Vagina (tissue), 2 donors: ENCODE data around the gene UPK1A. TPM values are rescaled to one million over a fixed set of nuclear protein-coding genes. Genes with fewer than 3 reads are reported as not detected.
"Not testable (repeated sequence)": the region's sequence is repeated elsewhere in the genome, so short reads cannot be mapped to it uniquely, and the experiment has no call there.

Experiments
- DNase-seq, 2 donors: peaks; one replicate each; pipeline ENCODE4 v3.0.0-alpha.2; 2017; ENCODE audit errors: extremely low spot score in 2 of 2
- H3K27ac ChIP-seq: fragments of 200-600 bp; sonication (generic); one replicate; pipeline ENCODE4 v1.5.1; 2019
- H3K27me3 ChIP-seq: fragments of 200-600 bp; sonication (generic); one replicate; pipeline ENCODE4 v1.5.1; 2019
- H3K36me3 ChIP-seq, 2 donors: fragments of 200-600 bp; sonication (generic); one replicate each; pipeline ENCODE4 v1.5.1; 2017 to 2019
- H3K4me1 ChIP-seq: fragments of 200-600 bp; sonication (generic); one replicate; pipeline ENCODE4 v1.5.1; 2019
- H3K4me3 ChIP-seq, 2 donors: fragments of 200-600 bp; sonication (generic); 1 replicate in 1 of 2; 2 replicates in 1 of 2; pipeline ENCODE4 v1.5.1; 2016 to 2019
- H3K9me3 ChIP-seq: fragments of 200-600 bp; sonication (generic); one replicate; pipeline ENCODE4 v1.5.1; 2019
- POLR2A ChIP-seq, 2 donors: fragments of 450-650 bp; IDR thresholded peaks; one replicate each; pipeline ENCODE4 v1.6.1; 2017; ENCODE audit warnings: antibody characterized with exemption in 2 of 2, mild to moderate bottlenecking in 2 of 2, moderate library complexity in 2 of 2
- POLR2AphosphoS5 ChIP-seq, 2 donors: sonication (generic); formaldehyde crosslinking; IDR thresholded peaks; one replicate each; pipeline ENCODE4 v1.9.0; 2017; ENCODE audit warnings: antibody characterized with exemption in 2 of 2, mild to moderate bottlenecking in 2 of 2, low read depth in 1 of 2; ENCODE audit not compliant: insufficient read depth in 1 of 2
- intact Hi-C: fragments of 100-400 bp; cut with DNase I; formaldehyde crosslinking; loops from one replicate; pipeline ENCODE4 v1.15.1; 2023
- total RNA-seq: library from RNA; depleted of rRNA; stranded (reverse); fragments of >200 nt; gene quantifications from one replicate; pipeline ENCODE4 v1.2.3, GENCODE V29; 2016
- TF ChIP-seq, protein P1 (sequence below), 3 experiments: fragments of 450-650 bp in 2 of 3; fragments of 200-600 bp in 1 of 3; sonication (generic) in 1 of 3; IDR thresholded peaks; one replicate each; pipeline ENCODE4 v1.5.1; 2017 to 2019; ENCODE audit warnings: antibody characterized with exemption in 3 of 3, mild to moderate bottlenecking in 2 of 3, moderate library complexity in 2 of 3

Gene UPK1A
- total RNA-seq, 1 donor from 2014 or later: 9.1 TPM

DNA sequence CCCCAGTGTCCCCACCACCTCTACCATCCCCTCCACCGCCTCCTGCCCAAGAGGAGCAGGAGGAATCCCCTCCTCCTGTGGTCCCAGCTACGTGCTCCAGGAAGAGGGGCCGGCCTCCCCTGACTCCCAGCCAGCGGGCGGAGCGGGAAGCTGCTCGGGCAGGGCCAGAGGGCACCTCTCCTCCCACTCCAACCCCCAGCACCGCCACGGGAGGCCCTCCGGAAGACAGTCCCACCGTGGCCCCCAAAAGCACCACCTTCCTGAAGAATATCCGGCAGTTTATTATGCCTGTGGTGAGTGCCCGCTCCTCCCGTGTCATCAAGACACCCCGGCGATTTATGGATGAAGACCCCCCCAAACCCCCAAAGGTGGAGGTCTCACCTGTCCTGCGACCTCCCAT lies 54.3 kb downstream of the UPK1A start:
- no peak for DNase-seq
- peaks cover 24% of the 10 kb centered on the region for H3K4me1 ChIP-seq
- H3K9me3 ChIP-seq: no peaks in the 10 kb centered on the region
- no peak overlapping the region for H3K27ac ChIP-seq
- H3K27me3 ChIP-seq: no peaks in the 10 kb centered on the region
- intact Hi-C loops: no loop called here
- H3K4me3 ChIP-seq: no peak overlapping the region
- TF ChIP-seq POLR2AphosphoS5 (IDR thresholded peaks at IDR 0.05; ENCODE audit: insufficient read depth in 1 of 2, low read depth in 1 of 2) (no peak), POLR2A (IDR thresholded peaks at IDR 0.05) (no peak)
- TF ChIP-seq, protein P1, sequence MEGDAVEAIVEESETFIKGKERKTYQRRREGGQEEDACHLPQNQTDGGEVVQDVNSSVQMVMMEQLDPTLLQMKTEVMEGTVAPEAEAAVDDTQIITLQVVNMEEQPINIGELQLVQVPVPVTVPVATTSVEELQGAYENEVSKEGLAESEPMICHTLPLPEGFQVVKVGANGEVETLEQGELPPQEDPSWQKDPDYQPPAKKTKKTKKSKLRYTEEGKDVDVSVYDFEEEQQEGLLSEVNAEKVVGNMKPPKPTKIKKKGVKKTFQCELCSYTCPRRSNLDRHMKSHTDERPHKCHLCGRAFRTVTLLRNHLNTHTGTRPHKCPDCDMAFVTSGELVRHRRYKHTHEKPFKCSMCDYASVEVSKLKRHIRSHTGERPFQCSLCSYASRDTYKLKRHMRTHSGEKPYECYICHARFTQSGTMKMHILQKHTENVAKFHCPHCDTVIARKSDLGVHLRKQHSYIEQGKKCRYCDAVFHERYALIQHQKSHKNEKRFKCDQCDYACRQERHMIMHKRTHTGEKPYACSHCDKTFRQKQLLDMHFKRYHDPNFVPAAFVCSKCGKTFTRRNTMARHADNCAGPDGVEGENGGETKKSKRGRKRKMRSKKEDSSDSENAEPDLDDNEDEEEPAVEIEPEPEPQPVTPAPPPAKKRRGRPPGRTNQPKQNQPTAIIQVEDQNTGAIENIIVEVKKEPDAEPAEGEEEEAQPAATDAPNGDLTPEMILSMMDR (IDR thresholded peaks at IDR 0.05): no peak
- H3K36me3 ChIP-seq: peaks cover 3 to 56% of the 10 kb centered on the region in 2 donors

DNA sequence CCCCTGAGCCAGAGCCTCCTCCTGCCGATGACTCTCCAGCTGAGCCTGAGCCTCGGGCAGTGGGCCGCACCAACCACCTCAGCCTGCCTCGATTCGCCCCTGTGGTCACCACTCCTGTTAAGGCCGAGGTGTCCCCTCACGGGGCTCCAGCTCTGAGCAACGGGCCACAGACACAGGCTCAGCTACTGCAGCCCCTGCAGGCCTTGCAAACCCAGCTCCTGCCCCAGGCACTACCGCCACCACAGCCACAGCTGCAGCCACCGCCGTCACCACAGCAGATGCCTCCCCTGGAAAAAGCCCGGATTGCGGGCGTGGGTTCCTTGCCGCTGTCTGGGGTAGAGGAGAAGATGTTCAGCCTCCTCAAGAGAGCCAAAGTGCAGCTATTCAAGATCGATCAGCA lies 55.1 kb downstream of the UPK1A start:
- Histone ChIP-seq H3K4me1 (peaks cover 17% of the 10 kb centered on the region), H3K27ac (no peak overlapping the region), H3K36me3 (peaks cover 3 to 64% of the 10 kb centered on the region in 2 donors), H3K9me3 (no peaks in the 10 kb centered on the region), H3K4me3 (no peak overlapping the region), H3K27me3 (no peaks in the 10 kb centered on the region)
- no peak for TF ChIP-seq POLR2AphosphoS5 (IDR thresholded peaks at IDR 0.05; ENCODE audit: insufficient read depth in 1 of 2, low read depth in 1 of 2)
- no peak for TF ChIP-seq POLR2A (IDR thresholded peaks at IDR 0.05)
- TF ChIP-seq, protein P1 (IDR thresholded peaks at IDR 0.05): no peak
- DNase-seq: no peak
- intact Hi-C loops: no loop called here

DNA sequence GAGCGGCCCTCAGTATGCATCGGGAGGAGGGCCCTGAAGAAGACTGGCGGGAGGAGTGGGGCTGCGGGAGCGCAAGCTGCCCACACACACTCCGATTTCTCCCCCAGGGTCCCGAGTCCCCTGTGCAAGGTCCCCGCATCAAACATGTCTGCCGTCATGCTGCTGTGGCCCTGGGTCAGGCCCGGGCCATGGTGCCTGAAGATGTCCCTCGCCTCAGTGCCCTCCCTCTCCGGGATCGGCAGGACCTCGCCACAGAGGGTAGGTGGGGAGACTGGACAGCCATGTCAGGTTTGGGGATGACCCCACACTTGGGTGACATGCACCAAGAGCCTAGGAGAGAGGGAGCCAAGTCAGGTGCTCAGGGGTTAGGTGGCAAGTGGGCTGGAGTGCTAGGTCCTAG lies 56.1 kb downstream of the UPK1A start:
- peaks cover 3 to 75% of the 10 kb centered on the region in 2 donors for H3K36me3 ChIP-seq
- no peaks in the 10 kb centered on the region for H3K27me3 ChIP-seq
- H3K4me3 ChIP-seq: no peak overlapping the region
- H3K4me1 ChIP-seq: peaks cover 16% of the 10 kb centered on the region
- DNase-seq: no peak
- H3K9me3 ChIP-seq: no peaks in the 10 kb centered on the region
- TF ChIP-seq POLR2AphosphoS5 (IDR thresholded peaks at IDR 0.05; ENCODE audit: insufficient read depth in 1 of 2, low read depth in 1 of 2) (no peak), POLR2A (IDR thresholded peaks at IDR 0.05) (no peak)
- TF ChIP-seq, protein P1 (IDR thresholded peaks at IDR 0.05): no peak
- H3K27ac ChIP-seq: no peak overlapping the region
- intact Hi-C loops: no loop called here

DNA sequence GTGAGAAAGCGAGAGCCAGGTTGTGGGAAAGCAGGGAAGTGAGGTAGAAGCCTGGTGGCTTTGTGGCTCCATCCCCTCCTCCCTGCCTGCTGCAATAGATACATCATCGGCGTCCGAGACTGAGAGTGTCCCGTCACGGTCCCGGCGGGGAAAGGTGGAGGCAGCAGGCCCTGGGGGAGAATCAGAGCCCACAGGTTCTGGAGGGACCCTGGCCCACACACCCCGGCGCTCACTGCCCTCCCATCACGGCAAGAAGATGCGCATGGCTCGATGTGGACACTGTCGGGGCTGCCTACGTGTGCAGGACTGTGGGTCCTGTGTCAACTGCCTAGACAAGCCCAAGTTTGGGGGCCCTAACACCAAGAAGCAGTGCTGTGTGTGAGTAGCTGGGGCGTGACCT lies 56.6 kb downstream of the UPK1A start:
- no peaks in the 10 kb centered on the region for H3K9me3 ChIP-seq
- intact Hi-C loops: no loop called here
- no peaks in the 10 kb centered on the region for H3K27me3 ChIP-seq
- H3K27ac ChIP-seq: no peak overlapping the region
- DNase-seq: no peak
- H3K4me1 ChIP-seq: peaks cover 16% of the 10 kb centered on the region
- H3K4me3 ChIP-seq: no peak overlapping the region
- TF ChIP-seq POLR2AphosphoS5 (IDR thresholded peaks at IDR 0.05; ENCODE audit: insufficient read depth in 1 of 2, low read depth in 1 of 2) (no peak), POLR2A (IDR thresholded peaks at IDR 0.05) (no peak)
- TF ChIP-seq, protein P1 (IDR thresholded peaks at IDR 0.05): no peak
- peaks cover 3 to 79% of the 10 kb centered on the region in 2 donors for H3K36me3 ChIP-seq

DNA sequence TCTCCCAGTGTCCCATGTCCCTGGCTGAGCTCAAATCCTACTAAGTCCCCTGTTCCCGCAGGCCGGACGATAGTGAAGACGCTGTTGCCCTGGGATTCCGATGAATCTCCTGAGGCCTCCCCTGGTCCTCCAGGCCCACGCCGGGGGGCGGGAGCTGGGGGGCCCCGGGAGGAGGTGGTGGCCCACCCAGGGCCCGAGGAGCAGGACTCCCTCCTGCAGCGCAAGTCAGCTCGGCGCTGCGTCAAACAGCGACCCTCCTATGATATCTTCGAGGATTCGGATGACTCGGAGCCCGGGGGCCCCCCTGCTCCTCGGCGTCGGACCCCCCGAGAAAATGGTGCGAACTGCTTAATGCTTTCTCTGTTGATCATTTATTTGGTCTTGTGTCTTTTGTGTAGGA lies 57.4 kb downstream of the UPK1A start:
- intact Hi-C loops: no loop called here
- no peak for DNase-seq
- H3K9me3 ChIP-seq: no peaks in the 10 kb centered on the region
- TF ChIP-seq POLR2AphosphoS5 (IDR thresholded peaks at IDR 0.05; ENCODE audit: insufficient read depth in 1 of 2, low read depth in 1 of 2) (no peak), POLR2A (IDR thresholded peaks at IDR 0.05) (no peak)
- TF ChIP-seq, protein P1 (IDR thresholded peaks at IDR 0.05): no peak
- H3K27me3 ChIP-seq: no peaks in the 10 kb centered on the region
- H3K36me3 ChIP-seq: peaks cover 3 to 87% of the 10 kb centered on the region in 2 donors
- H3K4me3 ChIP-seq: no peak overlapping the region
- peaks cover 14% of the 10 kb centered on the region for H3K4me1 ChIP-seq
- no peak overlapping the region for H3K27ac ChIP-seq

DNA sequence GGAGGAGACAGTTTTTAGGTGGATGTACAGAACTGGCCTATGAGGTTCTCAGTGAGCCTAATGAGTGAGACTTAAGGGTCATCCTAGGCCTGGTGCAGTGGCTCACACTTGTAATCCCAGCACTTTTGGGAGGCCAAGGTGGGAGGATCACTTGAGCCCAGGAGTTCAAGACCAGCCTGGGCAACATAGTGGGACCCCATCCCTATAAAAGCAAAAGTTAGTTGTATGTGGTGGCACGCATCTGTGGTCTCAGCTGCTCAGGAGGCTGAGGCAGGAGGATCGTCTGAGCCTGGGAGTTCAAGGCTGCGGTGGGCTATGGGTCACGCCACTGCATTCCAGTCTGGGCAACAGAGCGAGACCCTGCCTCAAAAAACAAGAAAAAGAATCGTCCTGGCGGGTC lies 57.8 kb downstream of the UPK1A start:
- H3K27ac ChIP-seq, H3K9me3 ChIP-seq, H3K27me3 ChIP-seq, H3K4me1 ChIP-seq, H3K4me3 ChIP-seq, intact Hi-C loops, DNase-seq: not testable (repeated sequence)
- H3K36me3 ChIP-seq: peaks cover 3 to 91% of the 10 kb centered on the region in 2 donors
